Tibial nerve (tissue), 4 donors: Measurements from ENCODE around the gene COL11A2. TPM values are rescaled to one million over a fixed set of nuclear protein-coding genes. Genes with fewer than 3 reads are reported as not detected.

Experiments
- DNase-seq, 2 donors: peaks; one replicate each; pipeline ENCODE4 v3.0.0-alpha.2; 2019; ENCODE audit warnings: low spot score in 2 of 2
- H3K27ac ChIP-seq, 4 donors: fragments of 200-600 bp; sonication (generic) in 3 of 4; one replicate each; pipeline ENCODE4 v1.5.1; 2017 to 2019; ENCODE audit warnings: mild to moderate bottlenecking in 1 of 4
- H3K27me3 ChIP-seq, 2 donors: fragments of 200-600 bp; sonication (generic) in 1 of 2; one replicate each; pipeline versions ENCODE4 v1.5.1 to v1.6.0; 2017 to 2019
- H3K36me3 ChIP-seq, 3 donors: fragments of 200-600 bp; sonication (generic); one replicate each; pipeline ENCODE4 v1.5.1; 2018 to 2019
- H3K4me1 ChIP-seq, 4 donors: fragments of 200-600 bp; sonication (generic) in 3 of 4; one replicate each; pipeline ENCODE4 v1.5.1; 2017 to 2019
- H3K4me3 ChIP-seq, 4 donors: fragments of 200-600 bp; sonication (generic) in 3 of 4; one replicate each; pipeline ENCODE4 v1.5.1; 2017 to 2019; ENCODE audit warnings: mild to moderate bottlenecking in 1 of 4, moderate library complexity in 1 of 4
- H3K9me3 ChIP-seq, 4 donors: fragments of 200-600 bp; sonication (generic) in 3 of 4; one replicate each; pipeline ENCODE4 v1.5.1; 2017 to 2019
- EP300 ChIP-seq, 2 donors: sonication (generic); formaldehyde crosslinking; IDR thresholded peaks; one replicate each; pipeline ENCODE4 v1.6.1; 2017; ENCODE audit warnings: antibody characterized with exemption in 2 of 2, mild to moderate bottlenecking in 1 of 2
- POLR2A ChIP-seq, 2 donors: fragments of 450-650 bp; IDR thresholded peaks; one replicate each; pipeline ENCODE4 v1.6.1; 2017; ENCODE audit warnings: antibody characterized with exemption in 2 of 2, mild to moderate bottlenecking in 2 of 2, moderate library complexity in 2 of 2
- WGBS, 2 donors: methylation state at CpG; one replicate each; pipeline ENCODE4 v1.1.5; 2018; 5-methylcytosine and 5-hydroxymethylcytosine counted together
- total RNA-seq, 4 donors: library from RNA; depleted of rRNA; stranded (reverse); fragments of >200 nt; gene quantifications; one replicate each; pipeline ENCODE4 v1.1.0, GENCODE V29; 2016
- TF ChIP-seq, protein P1 (sequence below), 5 experiments: fragments of 200-600 bp in 3 of 5; fragments of 450-650 bp in 2 of 5; sonication (generic) in 3 of 5; IDR thresholded peaks; one replicate each; pipeline ENCODE4 v1.5.1; 2016 to 2019; ENCODE audit warnings: antibody characterized with exemption in 5 of 5, mild to moderate bottlenecking in 3 of 5, moderate library complexity in 2 of 5

The COL11A2 gene
- total RNA-seq, 4 donors from 2014 or later = 1.5 to 4.3 (median 2.9) TPM

GRCh38 chr6:33175436-33176069 is 16.7 kb downstream of the COL11A2 start:
- Histone ChIP-seq H3K4me1 (no peaks in the 10 kb centered on the region), H3K27me3 (no peaks in the 10 kb centered on the region), H3K36me3 (no peaks in the 10 kb centered on the region), H3K4me3 (no peak overlapping the region), H3K9me3 (no peaks in the 10 kb centered on the region), H3K27ac (no peak overlapping the region)
- DNase-seq = no peak
- TF ChIP-seq POLR2A (IDR thresholded peaks at IDR 0.05) (no peak), EP300 (IDR thresholded peaks at IDR 0.05) (no peak)
- TF ChIP-seq, protein P1, sequence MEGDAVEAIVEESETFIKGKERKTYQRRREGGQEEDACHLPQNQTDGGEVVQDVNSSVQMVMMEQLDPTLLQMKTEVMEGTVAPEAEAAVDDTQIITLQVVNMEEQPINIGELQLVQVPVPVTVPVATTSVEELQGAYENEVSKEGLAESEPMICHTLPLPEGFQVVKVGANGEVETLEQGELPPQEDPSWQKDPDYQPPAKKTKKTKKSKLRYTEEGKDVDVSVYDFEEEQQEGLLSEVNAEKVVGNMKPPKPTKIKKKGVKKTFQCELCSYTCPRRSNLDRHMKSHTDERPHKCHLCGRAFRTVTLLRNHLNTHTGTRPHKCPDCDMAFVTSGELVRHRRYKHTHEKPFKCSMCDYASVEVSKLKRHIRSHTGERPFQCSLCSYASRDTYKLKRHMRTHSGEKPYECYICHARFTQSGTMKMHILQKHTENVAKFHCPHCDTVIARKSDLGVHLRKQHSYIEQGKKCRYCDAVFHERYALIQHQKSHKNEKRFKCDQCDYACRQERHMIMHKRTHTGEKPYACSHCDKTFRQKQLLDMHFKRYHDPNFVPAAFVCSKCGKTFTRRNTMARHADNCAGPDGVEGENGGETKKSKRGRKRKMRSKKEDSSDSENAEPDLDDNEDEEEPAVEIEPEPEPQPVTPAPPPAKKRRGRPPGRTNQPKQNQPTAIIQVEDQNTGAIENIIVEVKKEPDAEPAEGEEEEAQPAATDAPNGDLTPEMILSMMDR (IDR thresholded peaks at IDR 0.05) = no peak
- WGBS, 2 donors = 82 to 83% methylated on average over 10 of the region's 10 CpGs

GRCh38 chr6:33174784-33175183 is 17.5 kb downstream of the COL11A2 start:
- no peak for DNase-seq
- WGBS, 2 donors = 85 to 88% methylated on average over 4 of the region's 4 CpGs

GRCh38 chr6:33173535-33174180 is 18.6 kb downstream of the COL11A2 start:
- no peaks in the 10 kb centered on the region for H3K9me3 ChIP-seq
- DNase-seq = no peak
- 67 to 68% methylated on average over 8 to 11 of the region's 11 CpGs for WGBS, 2 donors

More at GRCh38 chr6:33174784-33175183, 17.5 kb downstream of the COL11A2 start:
- H3K4me1 ChIP-seq = no peaks in the 10 kb centered on the region
- no peaks in the 10 kb centered on the region for H3K27me3 ChIP-seq
- no peaks in the 10 kb centered on the region for H3K9me3 ChIP-seq
- no peak overlapping the region for H3K4me3 ChIP-seq
- TF ChIP-seq EP300 (IDR thresholded peaks at IDR 0.05) (no peak), POLR2A (IDR thresholded peaks at IDR 0.05) (no peak)
- TF ChIP-seq, protein P1 (IDR thresholded peaks at IDR 0.05) = no peak
- no peaks in the 10 kb centered on the region for H3K36me3 ChIP-seq
- H3K27ac ChIP-seq = no peak overlapping the region

GRCh38 chr6:33172688-33173534 is 19.4 kb downstream of the COL11A2 start:
- Histone ChIP-seq H3K4me3 (no peak overlapping the region), H3K4me1 (no peaks in the 10 kb centered on the region), H3K36me3 (no peaks in the 10 kb centered on the region), H3K27me3 (no peaks in the 10 kb centered on the region), H3K27ac (no peak overlapping the region), H3K9me3 (no peaks in the 10 kb centered on the region)
- WGBS, 2 donors = 64 to 68% methylated on average over 16 of the region's 16 CpGs
- no peak for DNase-seq
- TF ChIP-seq POLR2A (IDR thresholded peaks at IDR 0.05) = no peak
- TF ChIP-seq EP300 (IDR thresholded peaks at IDR 0.05) = no peak
- TF ChIP-seq, protein P1 (IDR thresholded peaks at IDR 0.05) = peak; percentile 29 to 45 (median 39)

More at GRCh38 chr6:33173535-33174180, 18.6 kb downstream of the COL11A2 start:
- Histone ChIP-seq H3K4me3 (no peak overlapping the region), H3K27ac (no peak overlapping the region), H3K4me1 (no peaks in the 10 kb centered on the region), H3K36me3 (no peaks in the 10 kb centered on the region), H3K27me3 (no peaks in the 10 kb centered on the region)
- TF ChIP-seq, protein P1 (IDR thresholded peaks at IDR 0.05) = no peak
- TF ChIP-seq EP300 (IDR thresholded peaks at IDR 0.05) = no peak
- TF ChIP-seq POLR2A (IDR thresholded peaks at IDR 0.05) = no peak
